Loucy (cell line): ENCODE data around the gene ZNF121.

Source experiments
- H2AFZ ChIP-seq: fragments of 200-600 bp; sonication (generic); 2 replicates; pipeline ENCODE4 v1.6.0; 2016; ENCODE audit warnings: antibody characterized with exemption, mild to moderate bottlenecking, low read length, moderate library complexity
- H3F3A ChIP-seq: fragments of 200-600 bp; 2 replicates; pipeline ENCODE4 v1.6.0; 2016; ENCODE audit warnings: antibody characterized with exemption, low read depth, mild to moderate bottlenecking
- H3K27me3 ChIP-seq: fragments of 200-600 bp; sonication (generic); 2 replicates; pipeline ENCODE4 v1.6.1; 2014; ENCODE audit warnings: low read length, mild to moderate bottlenecking; ENCODE audit not compliant: insufficient read depth, poor library complexity, severe bottlenecking
- H3K36me3 ChIP-seq: fragments of 200-600 bp; sonication (generic); 2 replicates; pipeline ENCODE4 v1.6.1; 2016; ENCODE audit warnings: low read length; ENCODE audit not compliant: insufficient read depth
- H3K4me1 ChIP-seq: fragments of 200-600 bp; sonication (generic); 2 replicates; pipeline ENCODE4 v1.5.1; 2014; ENCODE audit warnings: low read length, mild to moderate bottlenecking; ENCODE audit not compliant: insufficient read depth, poor library complexity, severe bottlenecking
- H3K4me2 ChIP-seq: fragments of 200-600 bp; sonication (generic); 2 replicates; pipeline ENCODE4 v1.6.0; 2014; ENCODE audit warnings: antibody characterized with exemption, low read length, low read depth, mild to moderate bottlenecking; ENCODE audit not compliant: poor library complexity, severe bottlenecking
- H3K4me3 ChIP-seq: fragments of 200-600 bp; sonication (generic); 2 replicates; pipeline ENCODE4 v1.5.1; 2014; ENCODE audit warnings: low read length, mild to moderate bottlenecking, mixed read lengths; ENCODE audit not compliant: poor library complexity, severe bottlenecking
- H3K79me2 ChIP-seq: fragments of 200-600 bp; sonication (generic); 2 replicates; pipeline ENCODE4 v1.6.1; 2014; ENCODE audit warnings: low read length; ENCODE audit not compliant: insufficient read depth
- H3K9ac ChIP-seq: fragments of 200-600 bp; sonication (generic); 2 replicates; pipeline ENCODE4 v1.6.0; 2014; ENCODE audit warnings: mild to moderate bottlenecking, low read depth, low read length, moderate library complexity; ENCODE audit not compliant: poor library complexity, severe bottlenecking
- H3K9me2 ChIP-seq: fragments of 200-600 bp; sonication (generic); replicated peaks from 2 replicates; pipeline ENCODE4 v1.6.1; 2016; ENCODE audit warnings: low read depth, low read length, mixed read lengths
- H3K9me3 ChIP-seq: fragments of 200-600 bp; sonication (generic); 2 replicates; pipeline ENCODE4 v1.6.1; 2014; ENCODE audit warnings: mild to moderate bottlenecking, antibody characterized with exemption, low read length, low read depth; ENCODE audit not compliant: insufficient read depth
- H4K20me1 ChIP-seq: fragments of 200-600 bp; sonication (generic); 2 replicates; pipeline ENCODE4 v1.6.0; 2014; ENCODE audit warnings: antibody characterized with exemption, low read length, mild to moderate bottlenecking; ENCODE audit not compliant: insufficient read depth, poor library complexity, severe bottlenecking
- CTCF ChIP-seq: fragments of 200-600 bp; sonication (generic); conservative IDR thresholded peaks from 2 replicates; pipeline ENCODE4 v1.5.1; 2014; ENCODE audit warnings: mild to moderate bottlenecking, antibody characterized with exemption, low read length
- EZH2phosphoT487 ChIP-seq: fragments of 200-600 bp; IDR thresholded peaks from 2 replicates; pipeline ENCODE4 v1.6.1; 2018; ENCODE audit warnings: antibody characterized with exemption, mild to moderate bottlenecking, moderate library complexity, borderline replicate concordance

Gene ZNF121

GRCh38 chr19:9621156-9622037, 37.1 kb upstream of the ZNF121 start, which contains the start of gene ZNF561:
ZNF561 (minus strand) TSS chr19:9621232; CDS start chr19:9619456, 1,776 bp downstream.
- Histone ChIP-seq H3K9ac (peak within 1 kb of the TSS; percentile 96), H3K4me2 (peak within 1 kb of the TSS; percentile 81), H2AFZ (peak within 1 kb of the TSS; percentile 90), H3K4me1 (peaks cover 7% of the 10 kb centered on the region), H3K9me2 (no peaks in the 10 kb centered on the region), H3K79me2 (peaks cover 31% of the 10 kb centered on the region), H3K27me3 (no peaks in the 10 kb centered on the region), H3K4me3 (peak within 1 kb of the TSS; percentile 86), H3K36me3 (peaks cover 13% of the 10 kb centered on the region; the same call in 1 of the 2 replicates), H4K20me1 (no peaks in the 10 kb centered on the region), H3K9me3 (no peaks in the 10 kb centered on the region), H3F3A (no peaks in the 10 kb centered on the region)
- TF ChIP-seq CTCF (no peak), EZH2phosphoT487 (no peak)

GRCh38 chr19:9620842-9621155, 36.5 kb upstream of the ZNF121 start:
- Histone ChIP-seq H4K20me1 (no peaks in the 10 kb centered on the region), H3K4me2 (peak overlapping the region; percentile 81), H3F3A (no peaks in the 10 kb centered on the region), H3K27me3 (no peaks in the 10 kb centered on the region), H3K4me1 (peaks cover 7% of the 10 kb centered on the region), H3K9me3 (no peaks in the 10 kb centered on the region), H3K9ac (peak overlapping the region; percentile 96), H2AFZ (peak overlapping the region; percentile 90), H3K79me2 (peaks cover 31% of the 10 kb centered on the region), H3K36me3 (peaks cover 16% of the 10 kb centered on the region; the same call in 1 of the 2 replicates), H3K9me2 (no peaks in the 10 kb centered on the region), H3K4me3 (peak overlapping the region; percentile 86)
- no peak for TF ChIP-seq EZH2phosphoT487
- no peak for TF ChIP-seq CTCF

- Histone ChIP-seq H3K9ac (no peak overlapping the region), H3F3A (no peaks in the 10 kb centered on the region), H3K36me3 (peaks cover 62% of the 10 kb centered on the region; the same call in 1 of the 2 replicates), H3K79me2 (peaks cover 15% of the 10 kb centered on the region), H2AFZ (no peak overlapping the region), H3K9me2 (no peaks in the 10 kb centered on the region), H3K9me3 (peaks cover 7% of the 10 kb centered on the region; the same call in 1 of the 2 replicates), H3K4me2 (no peak overlapping the region), H4K20me1 (no peaks in the 10 kb centered on the region), H3K4me3 (no peak overlapping the region), H3K27me3 (no peaks in the 10 kb centered on the region), H3K4me1 (peaks cover 7% of the 10 kb centered on the region)
- TF ChIP-seq CTCF (no peak), EZH2phosphoT487 (no peak)
These were observed 31.5 kb upstream of the ZNF121 start for GRCh38 chr19:9615844-9616243.
